MM.1S (cell line): ENCODE measurements around the gene METTL24.

ENCODE experiments used
- CTCF ChIP-seq: fragments of 300-600 bp; sonication (generic); IDR thresholded peaks from 2 replicates; pipeline ENCODE4 v1.5.1; 2016; ENCODE audit warnings: antibody characterized with exemption, low read length, mixed read lengths
- EZH2 ChIP-seq: fragments of 300-600 bp; sonication (generic); optimal IDR thresholded peaks from 2 replicates; pipeline ENCODE3; 2017; ENCODE audit warnings: low read depth, mild to moderate bottlenecking, antibody characterized with exemption, low read length, mixed read lengths
- EZH2phosphoT487 ChIP-seq: fragments of 300-600 bp; sonication (generic); IDR thresholded peaks from 2 replicates; pipeline ENCODE4 v1.6.1; 2018; ENCODE audit warnings: antibody characterized with exemption, low read length

GRCh38 chr6:110196874-110197273 lies 161.3 kb downstream of the METTL24 start:
- TF ChIP-seq CTCF (no peak), EZH2 (no peak), EZH2phosphoT487 (no peak)
